Esophagus muscularis mucosa (tissue), 4 donors: Measurements from ENCODE around the gene CDH1. TPM values are rescaled to one million over a fixed set of nuclear protein-coding genes. Genes with fewer than 3 reads are reported as not detected.

Source experiments
- DNase-seq: peaks from one replicate; pipeline ENCODE4 v3.0.0-alpha.2; 2017; ENCODE audit errors: extremely low spot score
- H3K27ac ChIP-seq, 4 donors: fragments of 200-600 bp; sonication (generic); replicated peaks in 1 of 4; 1 replicate in 3 of 4; 2 replicates in 1 of 4; pipeline ENCODE4 v1.5.1; 2016 to 2019; ENCODE audit warnings: mild to moderate bottlenecking in 1 of 4
- H3K27me3 ChIP-seq, 4 donors: fragments of 200-600 bp; sonication (generic); one replicate each; pipeline versions ENCODE4 v1.5.1 to v1.6.0; 2016 to 2019
- H3K36me3 ChIP-seq, 4 donors: fragments of 200-600 bp; sonication (generic); one replicate each; pipeline ENCODE4 v1.5.1; 2016 to 2019
- H3K4me1 ChIP-seq, 4 donors: fragments of 200-600 bp; sonication (generic); one replicate each; pipeline ENCODE4 v1.5.1; 2016 to 2019
- H3K4me3 ChIP-seq, 4 donors: fragments of 200-600 bp; sonication (generic); 1 replicate in 2 of 4; 2 replicates in 2 of 4; pipeline ENCODE4 v1.5.1; 2016 to 2019; ENCODE audit warnings: mild to moderate bottlenecking in 4 of 4, moderate library complexity in 1 of 4
- H3K9me3 ChIP-seq, 4 donors: fragments of 200-600 bp; sonication (generic); 1 replicate in 3 of 4; 2 replicates in 1 of 4; pipeline ENCODE4 v1.5.1; 2016 to 2019
- CTCF ChIP-seq, 3 experiments: fragments of 200-600 bp in 2 of 3; fragments of 450-650 bp in 1 of 3; sonication (generic) in 2 of 3; IDR thresholded peaks; one replicate each; pipeline ENCODE4 v1.5.1; 2017 to 2019; ENCODE audit warnings: antibody characterized with exemption in 3 of 3, mild to moderate bottlenecking in 2 of 3, moderate library complexity in 1 of 3
- EP300 ChIP-seq: sonication (generic); formaldehyde crosslinking; IDR thresholded peaks from one replicate; pipeline ENCODE4 v1.6.1; 2017; ENCODE audit warnings: antibody characterized with exemption
- POLR2A ChIP-seq: fragments of 450-650 bp; IDR thresholded peaks from one replicate; pipeline ENCODE4 v1.6.1; 2017; ENCODE audit warnings: antibody characterized with exemption, moderate library complexity, mild to moderate bottlenecking, low read depth
- POLR2AphosphoS5 ChIP-seq, 2 donors: sonication (generic); formaldehyde crosslinking; IDR thresholded peaks; one replicate each; pipeline ENCODE4 v1.6.1; 2017; ENCODE audit warnings: antibody characterized with exemption in 2 of 2
- WGBS: methylation state at CpG from one replicate; pipeline ENCODE4 v1.1.5; 2018; 5-methylcytosine and 5-hydroxymethylcytosine counted together
- intact Hi-C: fragments of 100-400 bp; cut with DNase I; formaldehyde crosslinking; loops from one replicate; pipeline ENCODE4 v1.15.1; 2023
- total RNA-seq, 4 donors: library from RNA; depleted of rRNA; stranded (reverse); fragments of >200 nt; gene quantifications; one replicate each; pipeline versions ENCODE4 v1.1.0 to v1.2.1, GENCODE V29; 2016

Gene CDH1
- total RNA-seq, 4 donors from 2014 or later, result 0.17 to 0.83 (median 0.51) TPM

GRCh38 chr16:68752602-68753001 lies 15.5 kb downstream of the CDH1 start:
- TF ChIP-seq CTCF (IDR thresholded peaks at IDR 0.05), result no peak
- no peak for TF ChIP-seq EP300
- no peak for TF ChIP-seq POLR2A
- no peak for TF ChIP-seq POLR2AphosphoS5 (IDR thresholded peaks at IDR 0.05)
- intact Hi-C loops, result no loop called here
- 68% methylated on average over 3 of the region's 3 CpGs for WGBS
- no peaks in the 10 kb centered on the region for H3K27me3 ChIP-seq
- H3K4me1 ChIP-seq, result no peaks in the 10 kb centered on the region
- no peaks in the 10 kb centered on the region for H3K9me3 ChIP-seq
- DNase-seq, result no peak
- no peak overlapping the region for H3K27ac ChIP-seq
- no peaks in the 10 kb centered on the region for H3K36me3 ChIP-seq
- H3K4me3 ChIP-seq, result no peak overlapping the region

GRCh38 chr16:68754084-68754792 lies 17.1 kb downstream of the CDH1 start:
- H3K36me3 ChIP-seq, result no peaks in the 10 kb centered on the region
- H3K4me1 ChIP-seq, result no peaks in the 10 kb centered on the region
- no peaks in the 10 kb centered on the region for H3K9me3 ChIP-seq
- no peak for TF ChIP-seq CTCF (IDR thresholded peaks at IDR 0.05)
- TF ChIP-seq POLR2AphosphoS5 (IDR thresholded peaks at IDR 0.05), result no peak
- no peak for TF ChIP-seq EP300
- no peak for TF ChIP-seq POLR2A
- H3K27ac ChIP-seq, result no peak overlapping the region
- no peak overlapping the region for H3K4me3 ChIP-seq
- DNase-seq, result no peak
- WGBS, result 90% methylated on average over 7 of the region's 7 CpGs
- intact Hi-C loops, result no loop called here
- no peaks in the 10 kb centered on the region for H3K27me3 ChIP-seq

GRCh38 chr16:68756239-68756915 lies 19.3 kb downstream of the CDH1 start:
- Histone ChIP-seq H3K9me3 (no peaks in the 10 kb centered on the region), H3K36me3 (no peaks in the 10 kb centered on the region), H3K4me3 (no peak overlapping the region), H3K27me3 (peaks cover 0 to 8% (median 0%) of the 10 kb centered on the region in 4 donors), H3K4me1 (no peaks in the 10 kb centered on the region), H3K27ac (no peak overlapping the region)
- 80% methylated on average over 10 of the region's 10 CpGs for WGBS
- TF ChIP-seq POLR2A, result no peak
- TF ChIP-seq POLR2AphosphoS5 (IDR thresholded peaks at IDR 0.05), result no peak
- no peak for TF ChIP-seq EP300
- TF ChIP-seq CTCF (IDR thresholded peaks at IDR 0.05), result no peak
- no peak for DNase-seq
- intact Hi-C loops, result no loop called here

- intact Hi-C loops, result no loop called here
- no peak for DNase-seq
- no peak overlapping the region for H3K4me3 ChIP-seq
- no peaks in the 10 kb centered on the region for H3K4me1 ChIP-seq
- H3K27ac ChIP-seq, result no peak overlapping the region
- TF ChIP-seq EP300, result no peak
- H3K27me3 ChIP-seq, result peaks cover 0 to 18% (median 0%) of the 10 kb centered on the region in 4 donors
- H3K9me3 ChIP-seq, result no peaks in the 10 kb centered on the region
- no peaks in the 10 kb centered on the region for H3K36me3 ChIP-seq
Measured at GRCh38 chr16:68757625-68757935, 20.5 kb downstream of the CDH1 start.

GRCh38 chr16:68759062-68759461 lies 22.0 kb downstream of the CDH1 start:
- intact Hi-C loops, result no loop called here
- Histone ChIP-seq H3K9me3 (no peaks in the 10 kb centered on the region), H3K36me3 (no peaks in the 10 kb centered on the region), H3K27ac (no peak overlapping the region), H3K4me1 (no peaks in the 10 kb centered on the region), H3K4me3 (no peak overlapping the region), H3K27me3 (peaks cover 0 to 18% (median 0%) of the 10 kb centered on the region in 4 donors)
- 94% methylated on average over 6 of the region's 6 CpGs for WGBS
- DNase-seq, result no peak
- no peak for TF ChIP-seq POLR2AphosphoS5 (IDR thresholded peaks at IDR 0.05)
- TF ChIP-seq CTCF (IDR thresholded peaks at IDR 0.05), result no peak
- no peak for TF ChIP-seq POLR2A
- TF ChIP-seq EP300, result no peak
